ENCODE data around the gene NFIC.
A peak's percentile ranks its signal among the peaks of the same experiment; 100 is the strongest.

Gene NFIC

GRCh38 chr19:3515891-3516422, 149.6 kb downstream of the NFIC start:
- no peak for DNase-seq

DNA sequence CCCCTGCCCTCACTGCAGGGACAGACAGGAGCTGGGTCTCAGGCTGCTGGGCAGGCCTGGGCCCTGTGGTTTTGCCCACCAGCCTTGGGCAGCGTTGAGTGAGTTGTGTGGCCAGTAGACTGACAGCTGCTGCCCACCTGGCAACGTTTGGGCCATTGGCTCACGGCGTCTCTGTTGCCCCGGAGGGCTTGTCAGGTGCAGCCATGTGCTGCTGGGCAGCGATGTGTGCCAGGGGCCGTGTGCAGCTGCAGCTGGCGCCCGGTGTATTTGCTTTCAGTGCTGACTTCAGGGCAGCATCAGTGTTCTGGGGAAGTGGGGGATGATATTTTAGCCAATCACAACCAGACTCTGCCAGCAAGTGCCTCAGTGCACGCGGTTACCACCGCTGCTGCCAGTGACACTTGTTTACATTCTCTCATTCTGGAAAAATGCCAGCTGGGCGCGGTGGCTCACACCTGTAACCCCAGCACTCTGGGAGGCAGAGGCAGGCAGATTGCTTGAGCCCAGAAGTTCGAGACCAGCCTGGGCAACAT, 150.4 kb downstream of the NFIC start:
- peak; percentile 92 for DNase-seq

GRCh38 chr19:3517638-3518037, 151.3 kb downstream of the NFIC start:
- no peak for DNase-seq

DNA sequence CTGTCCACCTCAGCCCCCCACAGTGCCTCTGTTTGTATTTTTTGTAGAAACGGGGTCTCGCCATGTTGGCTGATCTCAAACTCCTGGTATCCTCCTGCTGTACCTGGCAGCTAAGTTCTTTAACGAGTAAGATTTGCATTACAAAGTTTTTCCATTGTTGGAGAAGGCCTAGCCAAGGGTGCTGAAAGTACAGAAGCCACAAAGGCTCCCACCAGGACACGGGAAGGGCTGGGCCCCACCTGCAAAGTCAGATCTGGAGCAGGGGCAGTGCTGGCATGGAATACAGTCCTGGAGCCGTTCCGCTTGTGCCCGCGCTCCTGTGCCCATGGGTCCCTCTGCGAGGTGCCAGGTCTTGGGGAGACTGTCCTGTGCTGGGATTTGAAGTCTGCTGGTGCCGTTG, 151.9 kb downstream of the NFIC start:
- no peak for DNase-seq

GRCh38 chr19:3518659-3519058, 152.3 kb downstream of the NFIC start:
- DNase-seq: no peak

All from NCI-H345 (cell line).